H9 (cell line): ENCODE results near the gene GALNT9. TPM values are rescaled to one million over a fixed set of nuclear protein-coding genes. Genes with fewer than 3 reads are reported as not detected.

ENCODE experiments used
- DNase-seq: peaks from one replicate; pipeline ENCODE4 v3.0.0-alpha.2; 2017
- H2AFZ ChIP-seq: one replicate; pipeline ENCODE4 v1.6.1; 2013; ENCODE audit warnings: mild to moderate bottlenecking, low read length, control low read depth, moderate library complexity
- H2AK5ac ChIP-seq: 2 replicates; pipeline ENCODE4 v1.6.1; 2013; ENCODE audit warnings: low read length, control low read depth, mixed read lengths; ENCODE audit not compliant: insufficient read length
- H2BK120ac ChIP-seq: one replicate; pipeline ENCODE4 v1.6.1; 2013; ENCODE audit warnings: low read depth, mild to moderate bottlenecking, low read length, control low read depth, inconsistent platforms; ENCODE audit not compliant: poor library complexity, severe bottlenecking
- H2BK12ac ChIP-seq: 2 replicates; pipeline ENCODE4 v1.6.1; 2013; ENCODE audit warnings: low read length, control low read depth, mixed read lengths, low read depth; ENCODE audit not compliant: insufficient read length
- H2BK15ac ChIP-seq: 2 replicates; pipeline ENCODE4 v1.6.1; 2013; ENCODE audit warnings: low read depth, low read length, control low read depth
- H2BK20ac ChIP-seq: one replicate; pipeline ENCODE4 v1.6.1; 2013; ENCODE audit warnings: low read depth, mild to moderate bottlenecking, low read length, control low read depth, inconsistent platforms; ENCODE audit not compliant: poor library complexity, severe bottlenecking
- H2BK5ac ChIP-seq: 2 replicates; pipeline ENCODE4 v1.6.1; 2013; ENCODE audit warnings: low read length, control low read depth, mixed read lengths; ENCODE audit not compliant: insufficient read length
- H3K14ac ChIP-seq: 2 replicates; pipeline ENCODE4 v1.6.1; 2013; ENCODE audit warnings: low read length, control low read depth; ENCODE audit not compliant: insufficient read depth
- H3K18ac ChIP-seq: 2 replicates; pipeline ENCODE4 v1.6.1; 2013; ENCODE audit warnings: low read depth, mild to moderate bottlenecking, mixed read lengths, low read length, control low read depth; ENCODE audit not compliant: insufficient read length
- H3K23ac ChIP-seq: 2 replicates; pipeline ENCODE4 v1.6.1; 2013; ENCODE audit warnings: low read length, control low read depth, mixed read lengths, low read depth; ENCODE audit not compliant: insufficient read length
- H3K23me2 ChIP-seq: 2 replicates; pipeline ENCODE4 v1.6.1; 2013; ENCODE audit warnings: low read depth, mild to moderate bottlenecking, mixed read lengths, low read length, control low read depth; ENCODE audit not compliant: insufficient read length, poor library complexity, severe bottlenecking
- H3K27ac ChIP-seq: 2 replicates; pipeline ENCODE4 v1.5.1; 2013; ENCODE audit warnings: low read length, control low read depth, mixed read lengths, low read depth; ENCODE audit not compliant: insufficient read length
- H3K27me3 ChIP-seq: 2 replicates; pipeline ENCODE4 v1.6.1; 2013; ENCODE audit warnings: low read length, control low read depth, inconsistent platforms; ENCODE audit not compliant: insufficient read depth
- H3K4ac ChIP-seq: 2 replicates; pipeline ENCODE4 v1.6.1; 2013; ENCODE audit warnings: low read depth, mild to moderate bottlenecking, control low read depth, inconsistent platforms, low read length, moderate library complexity
- H3K4me1 ChIP-seq: 2 replicates; pipeline ENCODE4 v1.6.1; 2013; ENCODE audit warnings: low read length, control low read depth, inconsistent platforms; ENCODE audit not compliant: insufficient read depth
- H3K4me2 ChIP-seq: 2 replicates; pipeline ENCODE4 v1.6.1; 2013; ENCODE audit warnings: low read length, control low read depth, mixed read lengths; ENCODE audit not compliant: insufficient read length, insufficient read depth
- H3K56ac ChIP-seq: 2 replicates; pipeline ENCODE4 v1.6.1; 2013; ENCODE audit warnings: low read depth, mild to moderate bottlenecking, mixed read lengths, low read length, control low read depth; ENCODE audit not compliant: insufficient read length
- H3K79me1 ChIP-seq: 2 replicates; pipeline ENCODE4 v1.6.1; 2013; ENCODE audit warnings: low read depth, mild to moderate bottlenecking, moderate library complexity, low read length, control low read depth, inconsistent platforms; ENCODE audit not compliant: insufficient read depth, poor library complexity, severe bottlenecking
- H3K79me2 ChIP-seq: 2 replicates; pipeline ENCODE4 v1.6.1; 2013; ENCODE audit warnings: low read length, control low read depth, inconsistent platforms; ENCODE audit not compliant: insufficient read depth
- H3K9ac ChIP-seq: 2 replicates; pipeline ENCODE4 v1.6.1; 2013; ENCODE audit warnings: low read length, control low read depth, mixed read lengths; ENCODE audit not compliant: insufficient read length; ENCODE audit errors: extremely low read depth
- H3K9me3 ChIP-seq: one replicate; pipeline ENCODE4 v1.6.1; 2013; ENCODE audit warnings: low read depth, low read length, inconsistent platforms; ENCODE audit not compliant: control insufficient read depth
- H3T11ph ChIP-seq: one replicate; pipeline ENCODE4 v1.6.1; 2013; ENCODE audit warnings: mild to moderate bottlenecking, low read length, control low read depth, inconsistent platforms
- H4K20me1 ChIP-seq: one replicate; pipeline ENCODE4 v1.6.1; 2013; ENCODE audit not compliant: control insufficient read depth, insufficient read length, insufficient read depth
- H4K5ac ChIP-seq: 2 replicates; pipeline ENCODE4 v1.6.1; 2013; ENCODE audit warnings: low read depth, mild to moderate bottlenecking, mixed read lengths, low read length, control low read depth; ENCODE audit not compliant: insufficient read length
- H4K8ac ChIP-seq: replicated peaks from 2 replicates; pipeline ENCODE4 v1.6.1; 2013; ENCODE audit warnings: low read length, control low read depth, mixed read lengths, low read depth; ENCODE audit not compliant: insufficient read length
- H4K91ac ChIP-seq: 2 replicates; pipeline ENCODE4 v1.6.1; 2013; ENCODE audit warnings: low read depth, mild to moderate bottlenecking, moderate library complexity, mixed read lengths, low read length, control low read depth; ENCODE audit not compliant: insufficient read length
- H3K27ac Mint-ChIP-seq, 3 experiments: 2 replicates in 2 of 3; 3 replicates in 1 of 3; pipeline ENCODE4 v1.8.0; 2020 to 2021; ENCODE audit warnings: mixed read lengths in 3 of 3, mild to moderate bottlenecking in 1 of 3, moderate library complexity in 1 of 3
- H3K27me3 Mint-ChIP-seq: 2 replicates; pipeline ENCODE4 v1.8.0; 2021; ENCODE audit warnings: low read depth, mild to moderate bottlenecking, moderate library complexity, mixed read lengths
- H3K36me3 Mint-ChIP-seq, 3 experiments: 2 replicates in 2 of 3; 3 replicates in 1 of 3; pipeline ENCODE4 v1.8.0; 2020 to 2021; ENCODE audit warnings: low read depth in 3 of 3, mixed read lengths in 3 of 3; ENCODE audit not compliant: insufficient read depth in 1 of 3
- H3K4me1 Mint-ChIP-seq, 2 experiments: 2 replicates each; pipeline ENCODE4 v1.8.0; 2020; ENCODE audit warnings: mixed read lengths in 2 of 2
- H3K4me3 Mint-ChIP-seq, 2 experiments: 2 replicates in 1 of 2; 3 replicates in 1 of 2; pipeline ENCODE4 v1.8.0; 2020 to 2021; ENCODE audit warnings: mild to moderate bottlenecking in 2 of 2, mixed read lengths in 2 of 2, moderate library complexity in 1 of 2
- H3K9me3 Mint-ChIP-seq, 2 experiments: 2 replicates in 1 of 2; 3 replicates in 1 of 2; pipeline ENCODE4 v1.8.0; 2020; ENCODE audit warnings: mild to moderate bottlenecking in 2 of 2, mixed read lengths in 2 of 2, moderate library complexity in 1 of 2
- WGBS: extraction: QIAGEN DNeasy Blood & Tissue Kit; methylation state at CpG from one replicate; pipeline ENCODE4 v1.1.7; 2013; ENCODE audit warnings: missing lambda C conversion rate, low lambda C conversion rate, mixed read lengths; ENCODE audit not compliant: insufficient read length; ENCODE audit errors: extremely low coverage; 5-methylcytosine and 5-hydroxymethylcytosine counted together
- total RNA-seq: library from RNA; stranded (reverse); gene quantifications from 2 replicates; pipeline ENCODE4 v1.2.1, GENCODE V29; 2021
- TF ChIP-seq, protein P1 (sequence below): fragments of 200-600 bp; sonication (generic); conservative IDR thresholded peaks from 3 replicates; pipeline ENCODE4 v1.8.0; 2021; ENCODE audit warnings: antibody characterized with exemption, mild to moderate bottlenecking

GALNT9 gene
- total RNA-seq, 1 experiment from 2014 or later: 0.35 TPM

DNA sequence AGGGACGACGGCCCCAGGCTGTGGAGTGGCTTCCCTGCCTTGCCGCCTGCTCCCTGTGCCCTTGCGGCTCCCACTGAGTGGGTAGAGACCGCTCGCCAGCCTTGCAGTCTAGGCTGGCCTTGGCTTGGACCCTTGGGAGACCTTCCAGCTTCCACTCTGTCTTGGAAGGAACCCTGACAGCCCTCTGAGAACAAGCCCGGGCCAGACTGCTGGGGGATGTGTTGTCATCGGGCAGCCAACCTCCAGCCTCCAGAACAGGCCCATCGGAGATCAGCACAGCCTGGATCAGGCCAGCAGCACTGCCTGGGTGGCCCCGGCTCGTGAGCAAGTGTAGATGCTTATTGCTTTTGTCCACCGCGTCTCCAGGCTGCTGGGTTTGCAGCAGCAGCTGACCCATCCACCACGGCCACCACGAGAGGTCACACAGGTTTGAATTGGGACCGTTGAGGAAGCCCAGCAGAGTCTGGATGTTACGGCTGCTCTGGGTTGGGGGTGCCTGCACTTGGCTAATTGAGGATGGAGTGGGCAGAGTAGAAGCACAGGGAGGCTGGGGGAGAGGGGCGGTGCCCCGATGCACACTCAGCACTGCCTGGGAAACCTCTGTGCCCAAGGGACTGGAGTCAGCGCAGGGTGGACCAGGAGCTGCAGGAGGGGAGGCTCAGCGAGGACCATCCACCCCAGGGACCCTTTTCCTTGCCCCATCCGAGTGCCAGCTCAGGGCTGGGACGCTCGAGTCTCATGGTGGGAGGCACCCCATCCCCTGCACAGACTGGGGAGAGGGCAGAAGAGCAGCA is 129.7 kb downstream of the GALNT9 start:
- Histone ChIP-seq H2BK5ac (no peak overlapping the region), H3K79me1 (no peaks in the 10 kb centered on the region), H4K20me1 (no peaks in the 10 kb centered on the region), H3K27ac (no peak overlapping the region), H3K79me2 (no peaks in the 10 kb centered on the region), H3K4ac (no peak overlapping the region), H4K8ac (no peak overlapping the region), H3K23me2 (no peaks in the 10 kb centered on the region), H2BK12ac (no peak overlapping the region), H3K18ac (no peak overlapping the region), H3K14ac (no peak overlapping the region), H3K4me1 (no peaks in the 10 kb centered on the region), H4K91ac (no peak overlapping the region), H3T11ph (no peak overlapping the region), H3K9ac (no peak overlapping the region), H2BK15ac (no peak overlapping the region), H4K5ac (no peak overlapping the region), H2BK20ac (no peak overlapping the region), H3K23ac (no peak overlapping the region), H2AK5ac (no peak overlapping the region), H3K56ac (no peak overlapping the region), H3K4me2 (no peak overlapping the region), H2AFZ (no peak overlapping the region), H3K27me3 (peaks cover 1% of the 10 kb centered on the region; the same call in 1 of the 2 replicates), H2BK120ac (no peak overlapping the region), H3K9me3 (no peaks in the 10 kb centered on the region)
- no peaks in the 10 kb centered on the region for H3K36me3 Mint-ChIP-seq
- no peak for DNase-seq
- H3K27me3 Mint-ChIP-seq: peaks cover 77% of the 10 kb centered on the region
- H3K4me3 Mint-ChIP-seq: no peak overlapping the region
- TF ChIP-seq, protein P1, sequence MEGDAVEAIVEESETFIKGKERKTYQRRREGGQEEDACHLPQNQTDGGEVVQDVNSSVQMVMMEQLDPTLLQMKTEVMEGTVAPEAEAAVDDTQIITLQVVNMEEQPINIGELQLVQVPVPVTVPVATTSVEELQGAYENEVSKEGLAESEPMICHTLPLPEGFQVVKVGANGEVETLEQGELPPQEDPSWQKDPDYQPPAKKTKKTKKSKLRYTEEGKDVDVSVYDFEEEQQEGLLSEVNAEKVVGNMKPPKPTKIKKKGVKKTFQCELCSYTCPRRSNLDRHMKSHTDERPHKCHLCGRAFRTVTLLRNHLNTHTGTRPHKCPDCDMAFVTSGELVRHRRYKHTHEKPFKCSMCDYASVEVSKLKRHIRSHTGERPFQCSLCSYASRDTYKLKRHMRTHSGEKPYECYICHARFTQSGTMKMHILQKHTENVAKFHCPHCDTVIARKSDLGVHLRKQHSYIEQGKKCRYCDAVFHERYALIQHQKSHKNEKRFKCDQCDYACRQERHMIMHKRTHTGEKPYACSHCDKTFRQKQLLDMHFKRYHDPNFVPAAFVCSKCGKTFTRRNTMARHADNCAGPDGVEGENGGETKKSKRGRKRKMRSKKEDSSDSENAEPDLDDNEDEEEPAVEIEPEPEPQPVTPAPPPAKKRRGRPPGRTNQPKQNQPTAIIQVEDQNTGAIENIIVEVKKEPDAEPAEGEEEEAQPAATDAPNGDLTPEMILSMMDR: no peak
- H3K4me1 Mint-ChIP-seq: no peaks in the 10 kb centered on the region
- H3K27ac Mint-ChIP-seq: no peak overlapping the region
- no peaks in the 10 kb centered on the region; a peak in 1 of 5 replicates for H3K9me3 Mint-ChIP-seq
- WGBS: no CpG with 5 or more reads among the region's 24 CpGs
